ENCODE measurements around the gene WASL. TPM values are rescaled to one million over a fixed set of nuclear protein-coding genes. Genes with fewer than 3 reads are reported as not detected.

WASL gene
- total RNA-seq, 1 donor from 2014 or later, result 33.7 TPM

- no peak overlapping the region for H3K27ac Mint-ChIP-seq (ENCODE audit: unreplicated experiment)
- TF ChIP-seq, protein P1, sequence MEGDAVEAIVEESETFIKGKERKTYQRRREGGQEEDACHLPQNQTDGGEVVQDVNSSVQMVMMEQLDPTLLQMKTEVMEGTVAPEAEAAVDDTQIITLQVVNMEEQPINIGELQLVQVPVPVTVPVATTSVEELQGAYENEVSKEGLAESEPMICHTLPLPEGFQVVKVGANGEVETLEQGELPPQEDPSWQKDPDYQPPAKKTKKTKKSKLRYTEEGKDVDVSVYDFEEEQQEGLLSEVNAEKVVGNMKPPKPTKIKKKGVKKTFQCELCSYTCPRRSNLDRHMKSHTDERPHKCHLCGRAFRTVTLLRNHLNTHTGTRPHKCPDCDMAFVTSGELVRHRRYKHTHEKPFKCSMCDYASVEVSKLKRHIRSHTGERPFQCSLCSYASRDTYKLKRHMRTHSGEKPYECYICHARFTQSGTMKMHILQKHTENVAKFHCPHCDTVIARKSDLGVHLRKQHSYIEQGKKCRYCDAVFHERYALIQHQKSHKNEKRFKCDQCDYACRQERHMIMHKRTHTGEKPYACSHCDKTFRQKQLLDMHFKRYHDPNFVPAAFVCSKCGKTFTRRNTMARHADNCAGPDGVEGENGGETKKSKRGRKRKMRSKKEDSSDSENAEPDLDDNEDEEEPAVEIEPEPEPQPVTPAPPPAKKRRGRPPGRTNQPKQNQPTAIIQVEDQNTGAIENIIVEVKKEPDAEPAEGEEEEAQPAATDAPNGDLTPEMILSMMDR (IDR thresholded peaks at IDR 0.05; ENCODE audit: unreplicated experiment), result no peak
- H3K36me3 Mint-ChIP-seq (ENCODE audit: low read depth, unreplicated experiment), result no peaks in the 10 kb centered on the region
- H3K9me3 Mint-ChIP-seq (ENCODE audit: unreplicated experiment), result no peaks in the 10 kb centered on the region
- H3K4me3 Mint-ChIP-seq (ENCODE audit: unreplicated experiment), result no peak overlapping the region
- peaks cover 12% of the 10 kb centered on the region for H3K4me1 Mint-ChIP-seq (ENCODE audit: unreplicated experiment)
- DNase-seq (ENCODE audit: low spot score), result no peak
- H3K27me3 Mint-ChIP-seq (ENCODE audit: unreplicated experiment), result no peaks in the 10 kb centered on the region
Measured at GRCh38 chr7:123649964-123650363, 98.8 kb downstream of the WASL start.

DNA sequence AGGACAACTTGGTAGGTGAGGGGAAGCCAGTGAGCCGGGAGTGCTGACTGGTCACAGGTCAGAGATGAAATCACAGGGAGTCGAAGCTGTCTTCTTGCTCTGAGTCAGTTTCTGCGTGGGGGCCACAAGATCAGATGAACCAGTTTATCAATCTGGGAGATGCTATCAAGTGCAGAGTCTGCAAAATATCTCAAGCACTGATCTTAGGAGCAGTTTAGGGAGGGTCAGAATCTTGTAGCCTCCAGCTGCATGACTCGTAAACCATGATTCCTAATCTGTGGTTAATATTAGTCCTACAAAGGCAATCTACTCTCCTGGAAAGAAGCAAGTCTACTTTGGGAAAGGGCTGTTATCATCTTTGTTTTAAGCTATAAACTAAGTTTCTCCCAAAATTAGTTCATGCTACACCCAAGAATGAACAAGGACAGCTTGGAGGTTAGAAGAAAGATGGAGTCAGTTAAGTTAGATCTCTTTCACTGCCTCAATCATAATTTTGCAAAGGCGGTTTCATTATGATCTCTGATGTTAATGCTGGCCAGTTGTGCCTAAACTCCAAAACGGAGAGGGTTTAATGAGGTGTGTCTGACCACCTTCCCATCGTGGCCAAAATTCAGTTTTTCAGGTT lies 101.6 kb downstream of the WASL start:
- H3K4me3 Mint-ChIP-seq (ENCODE audit: unreplicated experiment), result no peak overlapping the region
- no peak overlapping the region for H3K27ac Mint-ChIP-seq (ENCODE audit: unreplicated experiment)
- peaks cover 22% of the 10 kb centered on the region for H3K4me1 Mint-ChIP-seq (ENCODE audit: unreplicated experiment)
- no peaks in the 10 kb centered on the region for H3K9me3 Mint-ChIP-seq (ENCODE audit: unreplicated experiment)
- H3K27me3 Mint-ChIP-seq (ENCODE audit: unreplicated experiment), result peaks cover 1% of the 10 kb centered on the region
- TF ChIP-seq, protein P1 (IDR thresholded peaks at IDR 0.05; ENCODE audit: unreplicated experiment), result no peak
- DNase-seq (ENCODE audit: low spot score), result no peak
- no peaks in the 10 kb centered on the region for H3K36me3 Mint-ChIP-seq (ENCODE audit: low read depth, unreplicated experiment)

DNA sequence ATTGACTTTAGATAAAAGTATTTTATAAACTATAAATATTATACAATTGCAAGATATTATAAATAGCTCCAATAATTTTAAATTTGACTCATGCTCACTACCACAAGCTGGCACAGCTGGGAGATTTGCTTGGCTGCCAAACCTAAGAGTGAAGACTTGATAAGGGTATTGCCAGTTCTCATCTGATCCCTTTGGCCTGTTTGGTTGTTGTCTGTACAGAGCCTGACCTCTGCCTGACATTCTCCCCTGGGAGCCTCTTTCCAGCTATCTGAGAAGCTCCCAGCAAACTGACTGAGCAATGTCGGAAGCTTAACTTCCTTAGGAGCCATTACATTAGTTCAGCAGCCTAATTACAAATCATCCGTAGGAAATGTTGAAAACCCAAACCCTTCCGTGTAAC lies 103.3 kb downstream of the WASL start:
- no peaks in the 10 kb centered on the region for H3K36me3 Mint-ChIP-seq (ENCODE audit: low read depth, unreplicated experiment)
- TF ChIP-seq, protein P1 (IDR thresholded peaks at IDR 0.05; ENCODE audit: unreplicated experiment), result no peak
- no peaks in the 10 kb centered on the region for H3K9me3 Mint-ChIP-seq (ENCODE audit: unreplicated experiment)
- no peak overlapping the region for H3K27ac Mint-ChIP-seq (ENCODE audit: unreplicated experiment)
- peaks cover 22% of the 10 kb centered on the region for H3K4me1 Mint-ChIP-seq (ENCODE audit: unreplicated experiment)
- H3K27me3 Mint-ChIP-seq (ENCODE audit: unreplicated experiment), result peaks cover 1% of the 10 kb centered on the region
- H3K4me3 Mint-ChIP-seq (ENCODE audit: unreplicated experiment), result no peak overlapping the region
- DNase-seq (ENCODE audit: low spot score), result no peak

DNA sequence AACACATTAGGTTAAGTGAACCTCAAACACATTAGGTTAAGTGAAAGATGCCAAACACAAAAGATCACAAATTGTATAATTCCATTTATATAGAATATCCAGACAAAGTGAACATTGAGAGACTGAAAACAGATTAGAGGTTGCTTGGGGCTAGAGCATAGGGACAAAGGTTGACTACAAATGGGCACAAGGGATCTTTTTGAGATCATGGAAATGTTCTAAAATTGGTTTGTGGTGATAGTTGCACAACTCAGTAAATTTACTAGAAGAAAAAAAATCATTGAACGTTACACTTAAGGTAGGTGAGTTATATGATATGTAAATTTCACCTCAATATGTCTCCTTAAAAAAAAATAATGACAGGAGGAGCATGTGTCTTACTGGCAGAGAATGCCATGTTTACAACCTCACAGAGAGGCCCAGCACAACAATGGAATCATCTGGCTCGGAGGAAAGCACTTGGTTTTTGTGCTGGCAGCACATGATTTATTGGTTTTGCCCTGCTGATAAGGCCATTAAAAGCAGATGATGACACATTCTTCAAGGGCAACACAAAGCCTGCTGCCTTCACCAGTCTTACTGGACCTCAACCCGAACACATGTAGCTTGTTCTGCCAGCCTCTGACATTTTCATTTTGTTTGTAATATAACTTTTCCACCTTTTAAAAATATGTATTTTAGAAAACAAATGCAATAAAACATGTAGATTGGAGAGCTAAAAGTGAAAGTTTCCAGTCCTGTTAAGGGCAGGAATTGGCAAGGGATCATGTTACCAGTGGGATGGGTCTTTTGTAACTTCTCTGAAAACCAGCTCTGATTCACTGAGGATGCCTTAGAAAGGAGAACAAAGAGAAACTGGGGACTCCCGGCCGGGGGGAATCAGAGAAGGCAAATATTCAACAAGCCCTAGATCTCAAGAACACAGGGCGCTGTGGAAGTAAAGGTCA lies 105.0 kb downstream of the WASL start:
- Mint-ChIP-seq H3K27me3 (ENCODE audit: unreplicated experiment) (peaks cover 3% of the 10 kb centered on the region), H3K36me3 (ENCODE audit: low read depth, unreplicated experiment) (no peaks in the 10 kb centered on the region), H3K9me3 (ENCODE audit: unreplicated experiment) (no peaks in the 10 kb centered on the region), H3K4me3 (ENCODE audit: unreplicated experiment) (no peak overlapping the region), H3K4me1 (ENCODE audit: unreplicated experiment) (peaks cover 16% of the 10 kb centered on the region), H3K27ac (ENCODE audit: unreplicated experiment) (no peak overlapping the region)
- no peak for DNase-seq (ENCODE audit: low spot score)
- TF ChIP-seq, protein P1 (IDR thresholded peaks at IDR 0.05; ENCODE audit: unreplicated experiment), result no peak

- H3K36me3 Mint-ChIP-seq (ENCODE audit: low read depth, unreplicated experiment), result no peaks in the 10 kb centered on the region
- no peak overlapping the region for H3K27ac Mint-ChIP-seq (ENCODE audit: unreplicated experiment)
- H3K4me3 Mint-ChIP-seq (ENCODE audit: unreplicated experiment), result no peak overlapping the region
- peaks cover 10% of the 10 kb centered on the region for H3K4me1 Mint-ChIP-seq (ENCODE audit: unreplicated experiment)
- H3K27me3 Mint-ChIP-seq (ENCODE audit: unreplicated experiment), result peaks cover 4% of the 10 kb centered on the region
- no peaks in the 10 kb centered on the region for H3K9me3 Mint-ChIP-seq (ENCODE audit: unreplicated experiment)
- no peak for DNase-seq (ENCODE audit: low spot score)
- TF ChIP-seq, protein P1 (IDR thresholded peaks at IDR 0.05; ENCODE audit: unreplicated experiment), result no peak
Measured at GRCh38 chr7:123641901-123642300, 106.9 kb downstream of the WASL start.

Measured in endothelial cell (in vitro differentiated cells).